Stimulated activated CD4-positive, alpha-beta T cell treated with anti-CD3 and anti-CD28 coated beads, Interleukin-2, amount 100 ng/mL, for 48 hours (primary cell): ENCODE data around the gene CEP152.

Experiments
- DNase-seq, 2 donors: peaks; one replicate each; pipeline ENCODE4 v3.0.0-alpha.2; 2020

Gene CEP152

GRCh38 chr15:48695827-48696573 is 114.9 kb downstream of the CEP152 start:
- DNase-seq = no peak

GRCh38 chr15:48695088-48695826 is 115.6 kb downstream of the CEP152 start:
- DNase-seq = no peak

- DNase-seq = no peak
Observed at GRCh38 chr15:48693484-48693883, 117.4 kb downstream of the CEP152 start.

- DNase-seq = no peak
Observed at GRCh38 chr15:48688493-48688892, 122.4 kb downstream of the CEP152 start.
